Measurements from ENCODE around the gene NAV2.

DNA sequence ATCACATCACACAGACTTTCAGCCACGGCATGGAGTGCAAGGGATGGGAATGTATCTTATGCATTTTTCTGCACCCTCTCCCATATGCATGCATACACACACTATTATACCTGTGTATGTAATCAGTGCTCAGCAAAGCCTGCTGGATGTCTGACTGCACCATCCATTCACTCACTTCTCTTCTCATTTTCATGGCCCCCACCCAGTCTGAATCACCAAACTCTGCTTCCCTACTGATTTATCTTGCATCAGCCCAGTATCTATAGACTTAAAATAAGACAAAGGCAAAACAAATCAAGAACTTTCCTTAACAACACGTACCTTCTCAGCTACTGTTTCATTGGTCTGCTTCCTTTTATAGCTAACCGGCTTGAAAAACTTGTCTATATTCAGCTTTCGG, 426.1 kb downstream of the NAV2 start:
- TF ChIP-seq EZH2 (IDR thresholded peaks at IDR 0.05): no peak
- TF ChIP-seq POLR2AphosphoS5 (IDR thresholded peaks at IDR 0.05; ENCODE audit: borderline replicate concordance, low read depth, low read length): no peak

Measured in SK-N-MC (cell line).